ENCODE data around the gene CALML4. TPM values are rescaled to one million over a fixed set of nuclear protein-coding genes. Genes with fewer than 3 reads are reported as not detected.

The CALML4 gene
- total RNA-seq, 1 donor from 2014 or later: 7.2 TPM

DNA sequence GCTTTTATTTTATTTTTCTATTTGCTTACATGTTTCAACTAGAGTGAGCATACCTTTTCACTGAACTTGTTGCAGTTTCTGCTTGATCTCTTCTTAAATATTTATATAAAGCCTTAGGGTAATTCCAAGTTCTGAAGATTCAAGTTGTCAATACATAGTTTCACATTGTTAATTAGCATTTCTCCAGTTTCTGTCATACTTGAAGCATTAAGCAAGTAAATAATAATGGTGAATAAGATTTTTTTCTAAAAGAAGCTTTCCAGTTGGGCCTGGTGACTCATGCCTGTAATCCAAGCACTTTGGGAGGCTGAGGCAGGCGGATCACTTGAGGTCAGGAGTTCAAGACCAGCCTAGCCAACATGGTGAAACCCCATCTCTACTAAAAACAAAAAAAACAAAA is 53.9 kb downstream of the CALML4 start:
- no peak for DNase-seq (ENCODE audit: extremely low read depth, low read depth, low spot score)

DNA sequence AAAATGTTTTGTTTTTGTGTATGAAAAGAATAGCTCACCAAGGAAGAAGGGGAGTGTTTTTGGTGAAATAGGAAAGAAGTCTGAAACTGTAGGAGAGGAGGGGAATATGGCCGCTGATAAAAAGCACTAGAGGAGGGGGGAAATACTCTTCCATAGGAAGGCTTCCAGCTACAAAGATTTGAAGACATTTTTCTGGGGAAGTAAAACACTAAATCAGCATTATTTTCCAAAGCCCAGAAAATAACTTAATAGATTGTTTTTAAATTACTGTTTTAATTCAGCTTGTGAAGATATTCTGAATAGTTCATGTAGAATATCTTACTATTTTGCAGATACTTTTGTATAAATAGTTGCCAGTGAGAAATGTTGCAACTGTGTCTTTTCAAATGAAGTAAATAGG is 54.9 kb downstream of the CALML4 start:
- DNase-seq (ENCODE audit: extremely low read depth, low read depth, low spot score): no peak

DNA sequence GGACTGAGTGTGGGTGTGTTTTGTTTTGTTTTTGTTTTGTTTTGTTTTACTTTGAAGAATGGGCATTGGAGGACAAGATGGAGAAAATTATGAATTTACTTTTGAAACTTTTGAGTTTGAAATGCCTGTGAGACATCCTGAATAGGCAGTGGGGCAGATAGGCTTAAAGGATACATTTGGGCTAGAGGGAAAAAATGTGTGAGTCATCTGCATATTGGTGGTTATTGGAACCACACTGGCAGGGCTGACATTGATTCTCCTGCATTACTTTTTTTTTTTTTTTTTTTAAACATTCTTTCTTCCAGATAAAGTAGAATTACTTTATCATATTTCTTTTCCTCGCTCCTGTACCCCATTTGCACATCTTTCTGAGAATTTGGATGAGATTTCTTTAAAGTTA is 56.1 kb downstream of the CALML4 start:
- no peak for DNase-seq (ENCODE audit: extremely low read depth, low read depth, low spot score)

GRCh38 chr15:68148039-68148438 is 57.1 kb downstream of the CALML4 start:
- DNase-seq (ENCODE audit: extremely low read depth, low read depth, low spot score): no peak

GRCh38 chr15:68145706-68146105 is 59.4 kb downstream of the CALML4 start:
- no peak for DNase-seq (ENCODE audit: extremely low read depth, low read depth, low spot score)

DNA sequence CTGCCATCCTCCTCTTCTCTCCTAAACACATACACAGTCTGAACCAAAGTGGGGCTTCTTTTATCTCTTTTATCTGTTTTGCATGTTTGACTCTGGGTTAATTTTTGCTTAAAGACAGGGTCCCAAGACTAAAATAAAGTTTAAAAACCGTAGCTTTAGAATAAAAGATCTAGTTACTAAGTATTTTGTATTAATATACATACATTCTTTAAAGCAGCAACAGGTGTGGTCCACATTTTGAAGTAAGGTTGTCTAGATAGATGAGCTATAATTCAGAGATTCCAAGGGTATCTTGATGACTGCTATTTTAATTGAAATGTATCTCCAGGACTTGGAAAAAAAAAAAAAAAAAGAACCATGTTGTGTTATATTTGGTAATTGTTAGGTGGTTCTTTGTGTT is 61.3 kb downstream of the CALML4 start:
- no peak for DNase-seq (ENCODE audit: extremely low read depth, low read depth, low spot score)

GRCh38 chr15:68143129-68143528 is 62.0 kb downstream of the CALML4 start:
- DNase-seq (ENCODE audit: extremely low read depth, low read depth, low spot score): no peak

Other genes with a start within 250 kb of the CALML4 start
- 10.6 and 24.5 TPM in 2 replicates for gene PIAS1, start 151.0 kb downstream of the CALML4 start, total RNA-seq
- gene CLN6, start 24.4 kb upstream of the CALML4 start, total RNA-seq: 20.2 and 26.3 TPM in 2 replicates
- 29.5 and 37.2 TPM in 2 replicates for gene FEM1B, start 72.4 kb upstream of the CALML4 start, total RNA-seq
- 50.8 and 54.2 TPM in 2 replicates for gene ITGA11, start 226.8 kb upstream of the CALML4 start, total RNA-seq

Measured in glomerular endothelial cell (primary cell).